ENCODE data around the gene ZNF716. TPM values are rescaled to one million over a fixed set of nuclear protein-coding genes. Genes with fewer than 3 reads are reported as not detected.

Gene ZNF716
- total RNA-seq, 4 donors from 2014 or later = not detected

DNA sequence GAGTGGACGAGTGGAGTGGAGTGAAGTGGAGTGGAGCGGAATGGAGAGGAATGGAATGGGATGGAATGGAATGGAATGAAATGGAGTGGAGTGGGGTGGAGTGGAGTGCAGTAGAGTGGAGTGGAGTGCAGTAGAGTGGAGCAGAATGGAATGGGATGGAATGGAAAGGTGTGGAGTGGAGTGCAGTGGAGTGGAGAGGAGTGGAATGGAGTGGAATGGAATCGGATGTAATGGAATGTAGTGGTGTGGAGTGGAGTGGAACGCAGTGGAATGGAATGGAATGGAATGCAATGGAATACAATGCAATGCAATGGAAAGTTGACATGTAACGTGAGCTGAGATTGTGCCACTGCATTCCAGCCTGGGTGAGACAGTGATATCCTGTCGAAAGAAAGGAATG, 46.4 kb downstream of the ZNF716 start:
- intact Hi-C loops (cut with DNase I) = no loop called here
- 62% methylated on average over 6 of the region's 6 CpGs for WGBS
- Histone ChIP-seq H3K9me3 (peaks cover 0 to 30% (median 18%) of the 10 kb centered on the region in 4 donors), H3K4me1 (no peaks in the 10 kb centered on the region), H3K27me3 (no peaks in the 10 kb centered on the region), H3K36me3 (no peaks in the 10 kb centered on the region), H3K4me3 (no peak overlapping the region), H3K27ac (replicated peaks in 1 of 4) (no peak overlapping the region)
- DNase-seq (ENCODE audit: extremely low spot score) = no peak
- TF ChIP-seq POLR2A (IDR thresholded peaks at IDR 0.05; ENCODE audit: low read depth) (no peak), POLR2AphosphoS5 (IDR thresholded peaks at IDR 0.05) (no peak), EP300 (IDR thresholded peaks at IDR 0.05) (no peak)
- TF ChIP-seq, protein P1, sequence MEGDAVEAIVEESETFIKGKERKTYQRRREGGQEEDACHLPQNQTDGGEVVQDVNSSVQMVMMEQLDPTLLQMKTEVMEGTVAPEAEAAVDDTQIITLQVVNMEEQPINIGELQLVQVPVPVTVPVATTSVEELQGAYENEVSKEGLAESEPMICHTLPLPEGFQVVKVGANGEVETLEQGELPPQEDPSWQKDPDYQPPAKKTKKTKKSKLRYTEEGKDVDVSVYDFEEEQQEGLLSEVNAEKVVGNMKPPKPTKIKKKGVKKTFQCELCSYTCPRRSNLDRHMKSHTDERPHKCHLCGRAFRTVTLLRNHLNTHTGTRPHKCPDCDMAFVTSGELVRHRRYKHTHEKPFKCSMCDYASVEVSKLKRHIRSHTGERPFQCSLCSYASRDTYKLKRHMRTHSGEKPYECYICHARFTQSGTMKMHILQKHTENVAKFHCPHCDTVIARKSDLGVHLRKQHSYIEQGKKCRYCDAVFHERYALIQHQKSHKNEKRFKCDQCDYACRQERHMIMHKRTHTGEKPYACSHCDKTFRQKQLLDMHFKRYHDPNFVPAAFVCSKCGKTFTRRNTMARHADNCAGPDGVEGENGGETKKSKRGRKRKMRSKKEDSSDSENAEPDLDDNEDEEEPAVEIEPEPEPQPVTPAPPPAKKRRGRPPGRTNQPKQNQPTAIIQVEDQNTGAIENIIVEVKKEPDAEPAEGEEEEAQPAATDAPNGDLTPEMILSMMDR (IDR thresholded peaks at IDR 0.05) = no peak

DNA sequence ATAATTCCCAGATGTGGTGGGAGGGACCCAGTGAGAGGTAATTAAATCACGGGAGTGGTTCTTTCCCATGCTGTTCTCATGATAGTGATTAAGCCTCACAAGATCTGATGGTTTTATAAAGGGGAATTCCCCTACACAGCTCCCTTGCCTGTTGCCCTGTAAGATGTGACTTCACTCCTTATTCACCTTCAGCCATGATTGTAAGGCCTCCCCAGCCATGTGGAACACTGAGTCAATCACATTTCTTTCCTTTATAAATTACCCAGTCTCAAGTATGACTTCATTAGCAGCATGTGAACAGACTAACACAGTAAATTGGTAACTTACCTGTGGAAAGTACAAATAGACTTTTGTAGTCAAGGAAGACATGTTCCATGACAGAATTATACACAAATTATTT, 55.2 kb downstream of the ZNF716 start:
- Histone ChIP-seq H3K27me3 (no peaks in the 10 kb centered on the region), H3K4me3 (no peak overlapping the region), H3K9me3 (peaks cover 0 to 8% (median 2%) of the 10 kb centered on the region in 4 donors), H3K4me1 (no peaks in the 10 kb centered on the region), H3K27ac (replicated peaks in 1 of 4) (no peak overlapping the region), H3K36me3 (no peaks in the 10 kb centered on the region)
- 89% methylated on average over 1 of the region's 1 CpG for WGBS
- TF ChIP-seq POLR2A (IDR thresholded peaks at IDR 0.05; ENCODE audit: low read depth) = no peak
- TF ChIP-seq POLR2AphosphoS5 (IDR thresholded peaks at IDR 0.05) = no peak
- no peak for DNase-seq (ENCODE audit: extremely low spot score)
- intact Hi-C loops (cut with DNase I) = no loop called here

Small RNA genes within 50 kb of the gene (small RNA-seq; reads per million reads assigned to genes)
- 0 reads per million in 3 donors for gene MIR3147
